Activated T-cell treated with anti-CD3 and anti-CD28 coated beads, Interleukin-2, amount 50 U/mL, for 72 hours (primary cell): Measurements from ENCODE around the gene SAPCD1. TPM values are rescaled to one million over a fixed set of nuclear protein-coding genes. Genes with fewer than 3 reads are reported as not detected.

Source experiments
- ATAC-seq, 2 donors: fragments of 150-1000 bp; cut with Tn5 transposase; replicated peaks in 1 of 2; 2 replicates each; pipeline ENCODE4 v1.10.0; 2021; ENCODE audit warnings: moderate library complexity in 2 of 2, mild to moderate bottlenecking in 1 of 2
- DNase-seq, 2 donors: peaks; one replicate each; pipeline ENCODE4 v3.0.0; 2021 to 2022; ENCODE audit warnings: mixed read lengths in 1 of 2
- H3K27ac Mint-ChIP-seq: one replicate; pipeline ENCODE4 v1.8.0; 2022; ENCODE audit warnings: mild to moderate bottlenecking, moderate library complexity, mixed read lengths
- H3K27me3 Mint-ChIP-seq: one replicate; pipeline ENCODE4 v1.8.0; 2022; ENCODE audit warnings: low read depth, mixed read lengths
- H3K36me3 Mint-ChIP-seq, 2 donors: one replicate each; pipeline ENCODE4 v1.8.0; 2022; ENCODE audit warnings: mixed read lengths in 2 of 2, mild to moderate bottlenecking in 1 of 2; ENCODE audit not compliant: insufficient read depth in 2 of 2
- H3K4me1 Mint-ChIP-seq: one replicate; pipeline ENCODE4 v1.8.0; 2022; ENCODE audit warnings: low read depth, mixed read lengths
- H3K4me3 Mint-ChIP-seq, 2 donors: one replicate each; pipeline ENCODE4 v1.8.0; 2022; ENCODE audit warnings: mild to moderate bottlenecking in 2 of 2, mixed read lengths in 2 of 2, moderate library complexity in 2 of 2
- H3K9me3 Mint-ChIP-seq, 2 donors: one replicate each; pipeline ENCODE4 v1.8.0; 2022; ENCODE audit warnings: mixed read lengths in 2 of 2
- total RNA-seq, 2 donors: library from RNA; stranded (reverse); gene quantifications; one replicate each; pipeline ENCODE4 v1.2.3, GENCODE V29; 2022

Gene SAPCD1
- total RNA-seq, 2 donors from 2014 or later: 15.7 to 18.0 TPM

DNA sequence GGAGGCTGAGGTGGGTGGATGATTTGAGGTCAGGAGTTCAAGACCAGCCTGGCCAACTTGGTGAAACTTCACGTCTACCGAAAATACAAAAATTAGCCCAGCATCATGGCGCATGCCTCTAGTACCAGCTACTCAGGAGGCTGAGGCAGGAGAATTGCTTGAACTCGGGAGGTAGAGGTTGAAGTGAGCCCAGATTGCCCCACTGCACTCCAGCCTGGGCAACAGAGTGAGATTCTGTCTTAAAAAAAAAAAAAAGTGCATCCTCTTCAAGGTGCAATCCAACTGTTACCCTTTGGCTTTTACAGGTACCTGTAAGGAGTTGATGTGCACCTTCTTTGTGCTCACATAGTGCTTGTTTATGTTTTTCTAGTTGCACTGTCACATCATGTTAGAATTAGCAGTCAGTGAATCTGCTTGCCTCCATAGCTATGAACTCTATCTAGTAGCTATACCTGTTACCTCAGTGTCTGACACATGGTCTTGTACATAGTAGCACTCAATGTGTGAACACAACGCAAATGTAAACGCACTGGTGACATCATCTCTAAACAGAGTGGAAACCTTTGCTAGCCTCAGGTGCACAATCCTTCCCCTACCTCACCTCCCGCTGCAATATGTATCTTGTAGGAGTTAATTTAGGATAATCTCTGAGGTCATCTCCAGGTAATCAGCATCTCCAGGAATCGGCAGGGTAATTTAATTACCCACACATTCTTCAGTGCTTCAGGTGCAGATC is 13.0 kb upstream of the SAPCD1 start:
- Mint-ChIP-seq H3K9me3 (no peaks in the 10 kb centered on the region), H3K27ac (no peak overlapping the region), H3K27me3 (no peaks in the 10 kb centered on the region), H3K36me3 (peaks cover 9 to 19% of the 10 kb centered on the region in 2 donors), H3K4me1 (peaks cover 5% of the 10 kb centered on the region), H3K4me3 (no peak overlapping the region)
- DNase-seq (no peak), ATAC-seq (no peak)

DNA sequence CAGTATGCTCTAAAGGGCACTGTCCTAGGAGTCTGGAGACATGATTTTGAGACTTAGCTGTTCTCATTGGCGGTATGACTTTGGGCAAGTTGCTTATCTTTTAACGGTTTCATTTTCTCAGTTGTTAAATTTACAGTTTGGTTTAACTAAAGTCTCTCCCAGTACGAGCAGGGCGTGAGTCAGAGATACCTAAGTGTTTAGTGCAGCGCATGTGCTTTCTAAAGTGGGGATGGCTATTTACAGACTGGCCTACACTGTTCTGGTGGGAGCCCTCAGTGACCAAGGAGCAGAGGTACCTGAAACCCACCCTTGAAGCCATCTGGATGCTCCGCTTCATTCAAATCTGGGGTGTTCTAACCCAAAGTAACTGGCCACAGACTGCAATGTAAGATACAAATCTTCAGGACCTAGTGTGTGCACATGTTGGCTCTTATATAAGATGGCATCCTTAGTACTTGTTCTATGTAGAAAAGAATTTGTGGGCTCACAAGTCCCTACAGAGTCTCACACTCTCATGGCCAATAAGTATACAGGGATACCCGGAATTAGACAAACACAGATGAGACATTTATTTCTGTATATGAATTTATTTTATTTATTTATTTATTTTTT is 11.9 kb upstream of the SAPCD1 start:
- Mint-ChIP-seq H3K9me3 (no peaks in the 10 kb centered on the region), H3K36me3 (peaks cover 6 to 15% of the 10 kb centered on the region in 2 donors), H3K27ac (no peak overlapping the region), H3K27me3 (no peaks in the 10 kb centered on the region), H3K4me1 (no peaks in the 10 kb centered on the region), H3K4me3 (no peak overlapping the region)
- ATAC-seq: no peak
- no peak for DNase-seq

DNA sequence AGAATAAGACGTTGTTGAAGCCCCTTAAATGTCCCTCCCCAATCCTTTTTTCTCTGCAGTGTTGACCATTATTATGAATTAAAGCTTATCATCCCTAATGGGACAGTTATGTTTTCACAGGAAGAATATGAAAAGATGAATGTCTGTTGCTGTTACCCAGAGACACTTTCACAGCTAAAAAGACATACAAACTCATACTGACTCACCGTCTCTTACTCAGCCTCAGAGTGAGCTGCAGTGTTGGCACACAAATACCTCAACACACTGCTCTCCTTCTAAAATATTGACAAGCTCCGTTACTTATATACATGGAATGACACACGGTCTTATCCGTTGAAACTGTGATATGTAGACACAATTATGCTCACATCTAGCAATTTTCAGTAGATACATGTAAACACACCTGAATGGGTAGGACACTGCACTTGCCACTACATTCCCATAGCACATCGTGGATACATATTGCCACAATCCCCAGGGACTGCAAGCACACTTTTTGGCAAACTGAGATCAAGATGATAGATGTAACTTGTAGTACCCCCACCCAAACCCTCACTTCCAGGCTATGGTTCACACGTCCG is 9.6 kb upstream of the SAPCD1 start:
- Mint-ChIP-seq H3K27me3 (no peaks in the 10 kb centered on the region), H3K4me1 (no peaks in the 10 kb centered on the region), H3K9me3 (no peaks in the 10 kb centered on the region), H3K4me3 (no peak overlapping the region), H3K27ac (no peak overlapping the region), H3K36me3 (peaks cover 1 to 6% of the 10 kb centered on the region in 2 donors)
- no peak for DNase-seq
- ATAC-seq: no peak

DNA sequence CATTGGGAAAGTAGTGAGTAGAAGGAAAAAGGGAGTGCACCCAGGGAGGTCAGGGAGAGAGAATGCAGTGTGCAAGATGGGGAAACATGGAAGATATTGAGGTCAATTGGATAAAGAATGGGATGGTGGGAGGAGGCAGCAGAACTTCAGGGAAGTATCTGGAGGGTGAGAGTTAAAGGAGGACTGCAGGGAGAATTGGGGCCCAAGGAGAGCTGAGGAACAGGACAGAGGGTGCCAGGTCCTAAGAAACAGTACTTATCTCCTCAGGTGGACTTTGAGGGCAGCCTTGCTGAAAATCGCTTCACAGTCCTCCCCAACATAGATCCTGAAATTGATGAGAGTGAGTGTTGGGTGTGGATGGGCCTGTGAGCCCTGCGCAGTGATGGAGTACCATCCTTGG is 4.2 kb upstream of the SAPCD1 start:
- Mint-ChIP-seq H3K36me3 (peaks cover 8 to 27% of the 10 kb centered on the region in 2 donors), H3K27me3 (no peaks in the 10 kb centered on the region), H3K9me3 (no peaks in the 10 kb centered on the region), H3K4me3 (no peak overlapping the region), H3K4me1 (no peaks in the 10 kb centered on the region), H3K27ac (no peak overlapping the region)
- ATAC-seq (no peak), DNase-seq (no peak)

DNA sequence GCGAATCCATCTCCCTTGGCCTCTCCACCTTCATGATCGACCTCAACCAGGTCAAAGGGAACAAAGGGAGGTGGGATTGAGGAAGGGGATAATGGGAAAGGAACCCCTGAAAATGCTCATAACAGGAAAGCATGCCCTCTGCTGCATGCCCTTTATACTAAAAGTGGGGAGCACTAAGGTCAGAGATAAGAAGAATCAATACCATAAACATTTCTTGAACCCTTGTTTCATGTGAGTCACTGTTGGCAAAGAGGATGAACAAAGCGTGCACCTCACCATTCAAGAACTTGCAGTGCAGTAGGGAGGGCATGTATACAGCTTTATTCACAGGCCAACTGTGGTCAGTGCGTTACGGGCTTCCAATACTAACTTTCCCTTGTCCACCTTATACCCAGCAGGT is 1.7 kb upstream of the SAPCD1 start:
- H3K4me3 Mint-ChIP-seq: no peak overlapping the region
- peaks cover 8 to 34% of the 10 kb centered on the region in 2 donors for H3K36me3 Mint-ChIP-seq
- H3K4me1 Mint-ChIP-seq: peaks cover 5% of the 10 kb centered on the region

DNA sequence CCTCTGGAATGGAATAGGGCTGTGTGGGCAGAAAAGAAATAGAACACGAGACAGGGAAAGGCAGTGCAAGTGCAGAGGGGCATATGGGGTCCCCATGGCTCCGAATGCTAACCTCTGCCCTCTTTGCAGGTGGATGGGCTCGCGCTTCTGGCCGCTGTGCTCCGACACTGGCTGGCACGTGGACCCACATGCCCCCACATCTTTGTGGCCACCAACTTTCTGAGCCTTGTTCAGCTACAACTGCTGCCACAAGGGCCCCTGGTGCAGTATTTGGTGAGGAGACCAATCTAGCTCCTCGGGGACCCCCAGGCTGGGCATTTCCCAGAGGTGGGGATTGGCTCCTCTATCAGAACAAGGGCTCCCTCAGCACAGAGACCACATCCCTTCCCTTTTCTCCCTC is 1.1 kb upstream of the SAPCD1 start:
- DNase-seq: no peak
- Mint-ChIP-seq H3K27me3 (no peaks in the 10 kb centered on the region), H3K36me3 (peaks cover 8 to 34% of the 10 kb centered on the region in 2 donors), H3K4me3 (no peak overlapping the region), H3K27ac (no peak overlapping the region), H3K9me3 (no peaks in the 10 kb centered on the region), H3K4me1 (peaks cover 5% of the 10 kb centered on the region)
- ATAC-seq: no peak

More for the DNA sequence above, 1.7 kb upstream of the SAPCD1 start:
- no peak for DNase-seq
- no peaks in the 10 kb centered on the region for H3K9me3 Mint-ChIP-seq
- ATAC-seq: no peak
- no peak overlapping the region for H3K27ac Mint-ChIP-seq
- H3K27me3 Mint-ChIP-seq: no peaks in the 10 kb centered on the region

DNA sequence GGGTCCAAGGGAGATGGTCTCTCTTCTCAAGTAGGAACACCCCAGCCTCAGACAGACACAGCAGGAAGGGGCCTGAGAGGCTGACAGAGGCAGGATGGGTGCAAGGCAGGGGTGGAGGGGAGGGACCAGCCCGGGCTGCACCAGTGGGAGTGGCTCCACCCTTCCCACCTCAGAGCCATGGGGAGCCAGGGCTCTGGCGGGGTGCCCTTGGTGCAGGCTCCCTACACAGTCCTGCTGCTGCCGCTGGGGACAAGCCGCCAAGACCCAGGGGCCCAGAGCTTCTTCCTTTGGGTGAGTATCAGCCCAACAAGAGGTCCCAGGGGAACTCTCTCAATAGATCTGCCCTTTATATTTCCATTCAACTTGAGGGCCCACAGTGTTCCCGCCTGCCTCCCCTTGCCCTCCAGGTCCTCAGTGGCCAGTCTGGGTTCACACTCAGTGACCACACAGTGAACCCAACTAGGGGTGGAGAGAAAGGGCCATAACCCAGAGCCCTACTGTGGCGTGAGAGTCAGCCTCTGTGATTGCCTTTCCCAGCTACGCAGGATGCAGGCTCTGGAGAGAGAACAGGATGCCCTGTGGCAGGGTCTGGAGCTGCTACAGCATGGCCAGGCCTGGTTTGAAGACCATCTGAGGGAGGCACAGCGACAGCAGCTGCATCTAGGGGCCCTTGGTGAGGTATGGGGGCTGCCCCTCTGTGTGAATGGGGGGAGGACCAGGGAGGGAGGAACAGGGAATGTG is 592 bp downstream of the SAPCD1 start:
- peaks cover 5% of the 10 kb centered on the region for H3K4me1 Mint-ChIP-seq
- no peak for DNase-seq
- H3K9me3 Mint-ChIP-seq: no peaks in the 10 kb centered on the region
- peaks cover 7 to 33% of the 10 kb centered on the region in 2 donors for H3K36me3 Mint-ChIP-seq
- no peak for ATAC-seq
- no peak overlapping the region for H3K4me3 Mint-ChIP-seq
- H3K27me3 Mint-ChIP-seq: no peaks in the 10 kb centered on the region
- no peak overlapping the region for H3K27ac Mint-ChIP-seq

DNA sequence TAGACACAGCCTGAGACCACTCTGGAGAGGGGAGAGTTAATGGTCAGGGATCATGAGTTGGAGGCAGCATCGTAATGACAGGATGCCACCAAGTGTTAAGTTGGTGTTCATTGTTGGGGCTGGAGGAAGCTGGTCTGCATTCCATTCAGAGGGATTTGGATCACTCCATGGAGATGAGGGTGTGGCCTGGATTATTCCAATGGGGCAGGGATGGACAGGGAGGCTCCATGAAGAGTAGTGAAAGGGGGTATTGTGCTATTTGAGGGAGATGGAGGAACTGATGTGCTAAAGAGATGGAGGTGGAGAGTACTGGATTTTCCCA is 1.1 kb downstream of the SAPCD1 start:
- Mint-ChIP-seq H3K27ac (no peak overlapping the region), H3K27me3 (no peaks in the 10 kb centered on the region)
- no peak for DNase-seq

DNA sequence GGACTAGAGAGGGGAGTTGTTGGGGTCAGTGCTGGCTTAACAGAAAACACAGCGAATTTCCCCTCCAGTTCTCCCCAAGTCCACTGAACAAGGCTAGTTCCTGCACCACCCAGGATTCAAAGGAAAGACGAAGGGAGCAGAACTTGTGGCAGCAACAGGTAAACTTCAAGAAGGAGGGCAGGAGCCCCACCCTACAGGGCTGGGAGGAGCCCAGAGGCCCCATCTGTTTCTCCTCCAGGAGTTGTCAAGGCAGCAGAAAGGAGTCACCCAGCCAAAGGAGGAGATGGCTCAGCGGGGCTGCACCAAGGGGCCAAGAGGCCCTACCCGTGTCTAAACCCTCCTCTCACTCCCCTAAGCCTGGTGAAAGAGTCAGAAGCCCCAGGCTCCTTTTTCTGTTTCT is 1.7 kb downstream of the SAPCD1 start:
- DNase-seq: no peak
- no peak for ATAC-seq
- no peaks in the 10 kb centered on the region for H3K27me3 Mint-ChIP-seq
- H3K4me1 Mint-ChIP-seq: peaks cover 5% of the 10 kb centered on the region
- no peaks in the 10 kb centered on the region for H3K9me3 Mint-ChIP-seq
- H3K36me3 Mint-ChIP-seq: peaks cover 6 to 25% of the 10 kb centered on the region in 2 donors
- no peak overlapping the region for H3K4me3 Mint-ChIP-seq
- H3K27ac Mint-ChIP-seq: no peak overlapping the region

More for the DNA sequence above, 1.1 kb downstream of the SAPCD1 start:
- Mint-ChIP-seq H3K4me1 (peaks cover 5% of the 10 kb centered on the region), H3K9me3 (no peaks in the 10 kb centered on the region), H3K36me3 (peaks cover 6 to 28% of the 10 kb centered on the region in 2 donors), H3K4me3 (no peak overlapping the region)
- ATAC-seq: no peak

DNA sequence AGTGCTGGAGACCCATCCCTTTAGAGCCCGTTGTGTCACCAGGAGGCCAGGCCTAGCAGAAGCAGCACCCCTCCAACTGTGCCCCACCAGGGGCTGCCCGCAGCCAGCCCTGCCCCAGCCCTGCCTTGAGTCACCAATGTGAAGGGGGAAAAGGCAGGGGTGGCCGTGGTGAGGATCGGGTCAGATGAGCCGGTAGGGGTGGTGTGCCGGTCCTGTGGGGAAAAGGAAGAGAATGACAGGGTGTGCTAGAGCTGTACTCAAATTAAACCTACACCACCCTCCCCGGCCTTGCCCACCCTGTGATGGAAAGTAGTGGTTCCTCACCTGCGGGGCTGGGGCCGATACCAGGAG is 3.1 kb downstream of the SAPCD1 start:
- Mint-ChIP-seq H3K36me3 (peaks cover 3 to 21% of the 10 kb centered on the region in 2 donors), H3K9me3 (no peaks in the 10 kb centered on the region), H3K4me3 (no peak overlapping the region), H3K27ac (no peak overlapping the region), H3K4me1 (peaks cover 13% of the 10 kb centered on the region), H3K27me3 (no peaks in the 10 kb centered on the region)
- ATAC-seq: no peak
- DNase-seq: no peak

DNA sequence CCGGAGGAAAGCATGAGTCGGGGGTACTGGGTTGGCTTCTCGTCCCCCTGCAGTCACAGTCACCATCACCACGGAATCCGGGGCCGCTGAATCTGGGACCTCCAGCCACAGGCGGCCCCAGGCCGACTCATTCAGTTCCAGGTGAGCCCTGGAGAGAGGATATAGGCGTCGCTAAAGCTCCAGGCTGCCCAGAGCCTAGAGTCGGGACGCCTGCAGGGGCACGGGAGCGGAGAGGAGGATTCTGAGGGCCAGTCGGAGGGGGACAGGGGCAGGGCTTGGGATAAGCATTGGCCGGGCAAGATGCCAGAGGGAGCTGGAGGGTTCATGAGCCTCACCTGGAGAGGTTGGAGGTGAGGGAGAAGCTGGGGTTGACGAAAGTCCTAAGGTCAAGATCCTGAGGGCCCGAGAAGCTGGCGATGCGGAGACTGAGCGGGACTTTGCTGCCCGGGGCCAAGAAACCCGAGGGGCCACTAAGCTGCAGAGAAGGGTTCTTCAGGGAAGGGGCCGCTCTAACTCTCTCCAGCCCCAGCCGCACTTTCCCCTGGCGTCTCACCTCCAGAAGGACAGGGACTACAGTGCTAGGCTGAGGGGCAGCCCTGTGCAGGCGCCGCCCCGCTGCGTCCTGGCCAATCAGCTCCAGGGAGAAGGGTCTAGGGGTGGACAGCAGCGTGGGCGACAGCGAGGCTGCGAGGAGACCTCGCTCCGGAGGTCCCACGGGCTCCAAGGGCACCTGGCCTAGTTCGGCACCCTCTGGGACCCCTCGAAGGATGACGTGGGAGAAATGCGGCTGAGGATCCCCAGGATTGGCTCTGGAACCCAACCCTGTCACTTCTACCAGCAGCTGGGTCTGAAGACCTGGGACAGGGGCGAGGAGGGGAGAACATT is 3.7 kb downstream of the SAPCD1 start:
- Mint-ChIP-seq H3K27ac (no peak overlapping the region), H3K4me1 (peaks cover 14% of the 10 kb centered on the region), H3K9me3 (no peaks in the 10 kb centered on the region), H3K36me3 (peaks cover 0 to 15% of the 10 kb centered on the region in 2 donors), H3K4me3 (no peak overlapping the region), H3K27me3 (no peaks in the 10 kb centered on the region)
- DNase-seq: no peak
- no peak for ATAC-seq

DNA sequence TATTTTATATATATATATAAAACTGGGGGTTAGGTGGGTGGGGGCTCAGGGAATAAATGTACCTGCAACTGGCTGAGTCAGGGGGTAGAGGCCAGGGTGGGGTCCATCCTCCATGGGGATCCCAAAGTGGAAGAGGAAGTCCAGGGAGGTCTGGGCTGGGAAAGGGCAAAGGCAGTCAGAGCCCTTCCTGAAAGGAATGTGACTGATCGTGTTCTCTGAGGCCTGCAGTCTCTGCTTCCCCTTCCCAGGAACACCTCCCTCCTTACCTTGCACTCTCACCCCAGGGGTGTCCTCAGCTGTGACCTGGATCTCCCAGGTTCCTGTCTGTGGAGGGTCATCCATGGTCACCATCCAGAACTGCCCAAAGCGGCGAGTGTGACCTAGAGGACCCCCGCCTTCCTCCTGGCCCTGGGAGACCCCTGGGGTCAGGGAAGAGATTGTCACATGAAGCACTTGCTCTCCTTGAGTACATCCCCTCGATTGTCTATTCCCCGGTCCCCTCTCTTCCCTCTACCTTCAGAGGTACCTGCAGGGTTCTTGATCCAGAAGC is 4.7 kb downstream of the SAPCD1 start:
- H3K27ac Mint-ChIP-seq: no peak overlapping the region
- DNase-seq: no peak
- H3K4me1 Mint-ChIP-seq: peaks cover 23% of the 10 kb centered on the region
- H3K9me3 Mint-ChIP-seq: no peaks in the 10 kb centered on the region
- H3K4me3 Mint-ChIP-seq: no peak overlapping the region
- ATAC-seq: no peak
- no peaks in the 10 kb centered on the region for H3K27me3 Mint-ChIP-seq
- peaks cover 0 to 10% of the 10 kb centered on the region in 2 donors for H3K36me3 Mint-ChIP-seq
